Measurements from ENCODE around the gene WHRN. TPM values are rescaled to one million over a fixed set of nuclear protein-coding genes. Genes with fewer than 3 reads are reported as not detected.

Gene WHRN
- total and polyA plus RNA-seq, 9 of the 15 experiments (the other 6 are each of a cell fraction or from before 2014, with no cell fraction given): 0.31 to 14.1 (median 3.0) TPM

- Histone ChIP-seq H3K4me3 (no peak overlapping the region), H2AFZ (ENCODE audit: low read depth, low read length) (no peak overlapping the region), H3K9me1 (ENCODE audit: control insufficient read depth, insufficient read depth, low read length) (no peaks in the 10 kb centered on the region), H3K9me3 (replicated peaks; ENCODE audit: control insufficient read depth, insufficient read depth, low read depth, low read length) (no peaks in the 10 kb centered on the region), H3K4me2 (ENCODE audit: insufficient read depth, low read length) (no peak overlapping the region; the same call in 1 of the 2 replicates), H3K4me1 (replicated peaks in 1 of 2; ENCODE audit: control insufficient read depth in 2 of 2, insufficient read depth in 2 of 2, low read length in 2 of 2) (no peaks in the 10 kb centered on the region; a peak in 2 of 5 replicates), H3K36me3 (ENCODE audit: control insufficient read depth, insufficient read depth, low read length) (no peaks in the 10 kb centered on the region), H3K9ac (ENCODE audit: insufficient read depth in 1 of 2, low read depth in 2 of 2, low read length in 2 of 2) (no peak overlapping the region), H4K20me1 (replicated peaks; ENCODE audit: control insufficient read depth, insufficient read depth, low read length) (0 out of 2 replicates have a peak, but pooled peaks cover 7% of the 10 kb centered on the region), H3K27ac (ENCODE audit: extremely low read depth, low read depth, low read length) (no peak overlapping the region), H3K79me2 (ENCODE audit: control insufficient read depth, insufficient read depth, low read length) (no peaks in the 10 kb centered on the region), H3K27me3 (ENCODE audit: control insufficient read depth in 2 of 2, insufficient read depth in 2 of 2, low read length in 2 of 2) (peaks cover 0 to 5% of the 10 kb centered on the region in 2 experiments; a peak in 1 of 5 replicates)
- CTCF ChIA-PET (ENCODE audit: low intra/inter-chr PET ratio): interaction anchor here (0.6 to 1.6 kb wide), 9 partner anchors 28 to 615 kb away, joined by 3 to 12 read pairs (median 4); partner anchors contain the start of gene TEX48
- ATAC-seq: peak; percentile 97
- intact Hi-C loops (cut with micrococcal nuclease) (loop anchor here (1.0 to 2.0 kb wide), 4 partner anchors 101 to 609 kb away; no protein-coding TSS in a partner anchor), in situ Hi-C loops (cut with MboI) (loop anchor here (10.0 kb wide), 1 partner anchor 509 kb away; no protein-coding TSS in a partner anchor)
- POLR2A ChIA-PET: interaction anchor here (1.1 to 2.7 kb wide), 2 partner anchors 8 to 276 kb away, joined by 3 to 10 read pairs; no protein-coding TSS in a partner anchor
- FAIRE-seq: peak; percentile 97
- peak; percentile 75 to 83 (median 80) for DNase-seq (ENCODE audit: extremely low read depth in 1 of 4, low spot score in 3 of 4)
- no TSS peak for BruUV-seq (replicated peaks)
- WGBS (ENCODE audit: insufficient coverage, low coverage, missing lambda C conversion rate): 25% methylated on average over 15 of the region's 15 CpGs
- TF ChIP-seq HCFC1 (IDR thresholded peaks at IDR 0.05; ENCODE audit: low read depth, low read length) (0 out of 2 replicates have a peak, but pooled peaks have one; percentile 7), CTBP1 (IDR thresholded peaks at IDR 0.05; ENCODE audit: borderline replicate concordance) (peak; percentile 41; the same call in 1 of the 2 replicates), ZNF512 (tag; IDR thresholded peaks at IDR 0.05) (no peak), CBFA2T3 (IDR thresholded peaks at IDR 0.05) (no peak), ZNF133 (CRISPR knock-in tag; IDR thresholded peaks at IDR 0.05) (no peak), POLR2G (IDR thresholded peaks at IDR 0.05; ENCODE audit: low read depth, low read length) (peak; percentile 30; the same call in 1 of the 2 replicates), TFAM (CRISPR knock-in tag; conservative IDR thresholded peaks at IDR 0.05) (no peak), REST (IDR thresholded peaks at IDR 0.05; ENCODE audit: borderline replicate concordance) (peak; percentile 69), REST (CRISPR knock-in tag; IDR thresholded peaks at IDR 0.05; ENCODE audit: low read depth) (no peak), SIN3B (IDR thresholded peaks at IDR 0.05; ENCODE audit: low read depth) (no peak), RAD21 (CRISPR knock-in tag; conservative IDR thresholded peaks at IDR 0.05 in 1 of 2, IDR thresholded peaks at IDR 0.05 in 1 of 2) (peak; percentile 76 to 88), NFIC (IDR thresholded peaks at IDR 0.05) (no peak)
These were observed 99.8 kb downstream of the WHRN start for GRCh38 chr9:114405294-114406034.

Data from K562 (cell line).